ENCODE measurements around the gene CENPP. TPM values are rescaled to one million over a fixed set of nuclear protein-coding genes. Genes with fewer than 3 reads are reported as not detected.

CENPP gene
- total RNA-seq, 1 experiment from 2014 or later: 8.3 TPM

- no peak overlapping the region for H2AFZ ChIP-seq (ENCODE audit: low read length)
- no peak for TF ChIP-seq EZH2phosphoT487 (IDR thresholded peaks at IDR 0.05; ENCODE audit: borderline replicate concordance, low read length)
- no peaks in the 10 kb centered on the region for H3K27me3 ChIP-seq (ENCODE audit: low read length)
- no peak overlapping the region for H3K27ac ChIP-seq (ENCODE audit: low read length)
- no peak overlapping the region for H3K4me3 ChIP-seq (ENCODE audit: low read length)
- peaks cover 9% of the 10 kb centered on the region for H3K36me3 ChIP-seq (ENCODE audit: low read depth, low read length)
- no peaks in the 10 kb centered on the region for H3F3A ChIP-seq (ENCODE audit: low read length, unreplicated experiment)
- POLR2A ChIA-PET (ENCODE audit: unreplicated experiment): no interaction called here
- no TSS peak for BruUV-seq (replicated peaks)
- DNase-seq (no peak), ATAC-seq (no peak)
- no peak overlapping the region for H3K4me2 ChIP-seq (ENCODE audit: low read length)
- no peaks in the 10 kb centered on the region for H3K9me2 ChIP-seq (replicated peaks; ENCODE audit: low read length)
- H3K9ac ChIP-seq (ENCODE audit: low read length): no peak overlapping the region
- no peaks in the 10 kb centered on the region for H3K9me3 ChIP-seq (ENCODE audit: low read length)
- no peaks in the 10 kb centered on the region for H4K20me1 ChIP-seq (ENCODE audit: low read length)
- no peaks in the 10 kb centered on the region for H3K79me2 ChIP-seq (ENCODE audit: low read length)
- CTCF ChIA-PET: interaction anchor here (0.6 kb wide), 1 partner anchor 300 kb away, joined by 3 read pairs; no protein-coding TSS in a partner anchor
- intact Hi-C loops (cut with micrococcal nuclease): no loop called here
- H3K4me1 ChIP-seq (ENCODE audit: insufficient read depth, low read length): no peaks in the 10 kb centered on the region
Observed at GRCh38 chr9:92644278-92644677, 318.5 kb downstream of the CENPP start.

DNA sequence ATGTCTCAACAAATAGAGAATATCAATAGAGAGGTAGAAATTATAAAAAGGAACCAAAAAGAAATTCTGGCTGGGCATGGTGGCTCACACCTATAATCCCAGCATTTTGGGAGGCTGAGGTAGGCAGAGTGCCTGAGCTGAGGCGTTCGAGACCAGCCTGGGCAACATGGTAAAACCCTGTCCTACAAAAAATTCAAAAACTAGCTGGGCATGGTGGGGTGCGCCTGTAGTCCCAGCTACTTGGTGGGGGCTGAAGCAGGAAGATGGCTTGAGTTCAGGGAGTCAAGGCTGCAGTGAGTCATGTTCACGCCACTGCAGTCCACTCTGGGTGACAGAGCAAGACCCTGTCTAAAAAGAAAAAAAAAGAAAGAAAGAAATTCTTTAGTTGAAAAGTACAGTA lies 319.3 kb downstream of the CENPP start:
- CTCF ChIA-PET: no interaction called here
- no peak overlapping the region for H3K9ac ChIP-seq (ENCODE audit: low read length)

GRCh38 chr9:92647671-92648473 lies 322.1 kb downstream of the CENPP start:
- no peaks in the 10 kb centered on the region for H4K20me1 ChIP-seq (ENCODE audit: low read length)
- peaks cover 9% of the 10 kb centered on the region for H3K36me3 ChIP-seq (ENCODE audit: low read depth, low read length)
- H3K27ac ChIP-seq (ENCODE audit: low read length): no peak overlapping the region
- H3K9me3 ChIP-seq (ENCODE audit: low read length): no peaks in the 10 kb centered on the region
- CTCF ChIA-PET: no interaction called here
- H3K4me2 ChIP-seq (ENCODE audit: low read length): no peak overlapping the region
- TF ChIP-seq EZH2 (IDR thresholded peaks at IDR 0.05; ENCODE audit: low read length, unreplicated experiment) (no peak), EZH2phosphoT487 (IDR thresholded peaks at IDR 0.05; ENCODE audit: borderline replicate concordance, low read length) (no peak), CTCF (conservative IDR thresholded peaks at IDR 0.05; ENCODE audit: low read depth, low read length) (no peak)
- intact Hi-C loops (cut with micrococcal nuclease): no loop called here
- H3K27me3 ChIP-seq (ENCODE audit: low read length): no peaks in the 10 kb centered on the region
- BruUV-seq (replicated peaks): no TSS peak
- H3K79me2 ChIP-seq (ENCODE audit: low read length): no peaks in the 10 kb centered on the region
- ATAC-seq (no peak), DNase-seq (no peak)
- no peak overlapping the region for H2AFZ ChIP-seq (ENCODE audit: low read length)
- H3K4me1 ChIP-seq (ENCODE audit: insufficient read depth, low read length): no peaks in the 10 kb centered on the region
- POLR2A ChIA-PET (ENCODE audit: unreplicated experiment): no interaction called here
- H3K4me3 ChIP-seq (ENCODE audit: low read length): no peak overlapping the region
- H3K9me2 ChIP-seq (replicated peaks; ENCODE audit: low read length): no peaks in the 10 kb centered on the region
- no peak overlapping the region for H3K9ac ChIP-seq (ENCODE audit: low read length)
- H3F3A ChIP-seq (ENCODE audit: low read length, unreplicated experiment): no peaks in the 10 kb centered on the region

More for the DNA sequence above, 319.3 kb downstream of the CENPP start:
- H2AFZ ChIP-seq (ENCODE audit: low read length): no peak overlapping the region
- no peak overlapping the region for H3K27ac ChIP-seq (ENCODE audit: low read length)
- no peaks in the 10 kb centered on the region for H3K9me2 ChIP-seq (replicated peaks; ENCODE audit: low read length)
- H4K20me1 ChIP-seq (ENCODE audit: low read length): no peaks in the 10 kb centered on the region
- DNase-seq: no peak
- no peak overlapping the region for H3K4me2 ChIP-seq (ENCODE audit: low read length)
- TF ChIP-seq CTCF (conservative IDR thresholded peaks at IDR 0.05; ENCODE audit: low read depth, low read length) (no peak), EZH2phosphoT487 (IDR thresholded peaks at IDR 0.05; ENCODE audit: borderline replicate concordance, low read length) (no peak), EZH2 (IDR thresholded peaks at IDR 0.05; ENCODE audit: low read length, unreplicated experiment) (no peak)
- POLR2A ChIA-PET (ENCODE audit: unreplicated experiment): no interaction called here
- ATAC-seq: no peak
- no peaks in the 10 kb centered on the region for H3K9me3 ChIP-seq (ENCODE audit: low read length)
- intact Hi-C loops (cut with micrococcal nuclease): no loop called here
- no peaks in the 10 kb centered on the region for H3K79me2 ChIP-seq (ENCODE audit: low read length)
- H3K36me3 ChIP-seq (ENCODE audit: low read depth, low read length): peaks cover 9% of the 10 kb centered on the region
- no peaks in the 10 kb centered on the region for H3F3A ChIP-seq (ENCODE audit: low read length, unreplicated experiment)
- no TSS peak for BruUV-seq (replicated peaks)
- no peak overlapping the region for H3K4me3 ChIP-seq (ENCODE audit: low read length)
- no peaks in the 10 kb centered on the region for H3K4me1 ChIP-seq (ENCODE audit: insufficient read depth, low read length)
- no peaks in the 10 kb centered on the region for H3K27me3 ChIP-seq (ENCODE audit: low read length)

Measured in PC-3 (cell line).